ENCODE data around the gene ATP1B1. TPM values are rescaled to one million over a fixed set of nuclear protein-coding genes. Genes with fewer than 3 reads are reported as not detected.

ATP1B1 gene
- total RNA-seq, 1 donor from 2014 or later, result 6.0 TPM

- Mint-ChIP-seq H3K36me3 (ENCODE audit: low read depth, unreplicated experiment) (no peaks in the 10 kb centered on the region), H3K4me1 (ENCODE audit: unreplicated experiment) (peaks cover 5% of the 10 kb centered on the region), H3K9me3 (ENCODE audit: unreplicated experiment) (no peaks in the 10 kb centered on the region), H3K27ac (ENCODE audit: unreplicated experiment) (no peak overlapping the region), H3K4me3 (ENCODE audit: unreplicated experiment) (no peak overlapping the region), H3K27me3 (ENCODE audit: unreplicated experiment) (peaks cover 2% of the 10 kb centered on the region)
- TF ChIP-seq CTCF (IDR thresholded peaks at IDR 0.05; ENCODE audit: unreplicated experiment), result no peak
- no peak for DNase-seq (ENCODE audit: low spot score)
Observed at GRCh38 chr1:169148472-169149252, 42.2 kb downstream of the ATP1B1 start.

- Mint-ChIP-seq H3K4me3 (ENCODE audit: unreplicated experiment) (no peak overlapping the region), H3K27ac (ENCODE audit: unreplicated experiment) (no peak overlapping the region)
- no peak for DNase-seq (ENCODE audit: low spot score)
Observed at GRCh38 chr1:169149555-169150286, 43.2 kb downstream of the ATP1B1 start.

GRCh38 chr1:169150641-169151337, 44.3 kb downstream of the ATP1B1 start:
- Mint-ChIP-seq H3K4me3 (ENCODE audit: unreplicated experiment) (no peak overlapping the region), H3K36me3 (ENCODE audit: low read depth, unreplicated experiment) (no peaks in the 10 kb centered on the region), H3K4me1 (ENCODE audit: unreplicated experiment) (peaks cover 5% of the 10 kb centered on the region), H3K27me3 (ENCODE audit: unreplicated experiment) (peaks cover 2% of the 10 kb centered on the region), H3K27ac (ENCODE audit: unreplicated experiment) (no peak overlapping the region), H3K9me3 (ENCODE audit: unreplicated experiment) (no peaks in the 10 kb centered on the region)
- DNase-seq (ENCODE audit: low spot score), result no peak
- TF ChIP-seq CTCF (IDR thresholded peaks at IDR 0.05; ENCODE audit: unreplicated experiment), result no peak

More at GRCh38 chr1:169149555-169150286, 43.2 kb downstream of the ATP1B1 start:
- Mint-ChIP-seq H3K36me3 (ENCODE audit: low read depth, unreplicated experiment) (no peaks in the 10 kb centered on the region), H3K9me3 (ENCODE audit: unreplicated experiment) (no peaks in the 10 kb centered on the region), H3K27me3 (ENCODE audit: unreplicated experiment) (peaks cover 2% of the 10 kb centered on the region), H3K4me1 (ENCODE audit: unreplicated experiment) (peaks cover 5% of the 10 kb centered on the region)
- no peak for TF ChIP-seq CTCF (IDR thresholded peaks at IDR 0.05; ENCODE audit: unreplicated experiment)

- DNase-seq (ENCODE audit: low spot score), result no peak
- Mint-ChIP-seq H3K4me1 (ENCODE audit: unreplicated experiment) (peaks cover 5% of the 10 kb centered on the region), H3K27me3 (ENCODE audit: unreplicated experiment) (peaks cover 2% of the 10 kb centered on the region), H3K9me3 (ENCODE audit: unreplicated experiment) (no peaks in the 10 kb centered on the region), H3K4me3 (ENCODE audit: unreplicated experiment) (no peak overlapping the region), H3K27ac (ENCODE audit: unreplicated experiment) (no peak overlapping the region), H3K36me3 (ENCODE audit: low read depth, unreplicated experiment) (no peaks in the 10 kb centered on the region)
- TF ChIP-seq CTCF (IDR thresholded peaks at IDR 0.05; ENCODE audit: unreplicated experiment), result no peak
Observed at GRCh38 chr1:169151338-169151837, 44.9 kb downstream of the ATP1B1 start.

All from endothelial cell (in vitro differentiated cells).